ENCODE measurements around the gene CAMTA1.

The CAMTA1 gene

GRCh38 chr1:6757719-6758435 lies 27.4 kb upstream of the CAMTA1 start:
- Histone ChIP-seq H3K9ac (ENCODE audit: low read length) (no peak overlapping the region), H3K9me3 (ENCODE audit: control insufficient read depth, insufficient read depth, low read depth, low read length) (no peaks in the 10 kb centered on the region), H3K36me3 (ENCODE audit: control insufficient read depth, insufficient read depth, low read length) (no peaks in the 10 kb centered on the region), H3K4me1 (ENCODE audit: control insufficient read depth, insufficient read depth, low read length) (no peaks in the 10 kb centered on the region), H3K27me3 (ENCODE audit: control insufficient read depth, insufficient read depth, low read length) (no peaks in the 10 kb centered on the region), H3K27ac (ENCODE audit: low read depth, low read length) (no peak overlapping the region), H3K4me3 (ENCODE audit: low read depth, low read length) (no peak overlapping the region)

- Histone ChIP-seq H3K4me3 (ENCODE audit: low read depth, low read length) (no peak overlapping the region), H3K36me3 (ENCODE audit: control insufficient read depth, insufficient read depth, low read length) (no peaks in the 10 kb centered on the region), H3K27me3 (ENCODE audit: control insufficient read depth, insufficient read depth, low read length) (no peaks in the 10 kb centered on the region), H3K9me3 (ENCODE audit: control insufficient read depth, insufficient read depth, low read depth, low read length) (no peaks in the 10 kb centered on the region), H3K9ac (ENCODE audit: low read length) (no peak overlapping the region), H3K4me1 (ENCODE audit: control insufficient read depth, insufficient read depth, low read length) (no peaks in the 10 kb centered on the region), H3K27ac (ENCODE audit: low read depth, low read length) (no peak overlapping the region)
Measured at GRCh38 chr1:6761196-6761737, 24.0 kb upstream of the CAMTA1 start.

GRCh38 chr1:6762060-6762459 lies 23.2 kb upstream of the CAMTA1 start:
- Histone ChIP-seq H3K4me1 (ENCODE audit: control insufficient read depth, insufficient read depth, low read length) (no peaks in the 10 kb centered on the region), H3K4me3 (ENCODE audit: low read depth, low read length) (no peak overlapping the region), H3K27ac (ENCODE audit: low read depth, low read length) (no peak overlapping the region), H3K9me3 (ENCODE audit: control insufficient read depth, insufficient read depth, low read depth, low read length) (no peaks in the 10 kb centered on the region), H3K27me3 (ENCODE audit: control insufficient read depth, insufficient read depth, low read length) (no peaks in the 10 kb centered on the region), H3K9ac (ENCODE audit: low read length) (no peak overlapping the region), H3K36me3 (ENCODE audit: control insufficient read depth, insufficient read depth, low read length) (no peaks in the 10 kb centered on the region)

- Histone ChIP-seq H3K27ac (ENCODE audit: low read depth, low read length) (no peak overlapping the region), H3K36me3 (ENCODE audit: control insufficient read depth, insufficient read depth, low read length) (no peaks in the 10 kb centered on the region), H3K27me3 (ENCODE audit: control insufficient read depth, insufficient read depth, low read length) (no peaks in the 10 kb centered on the region), H3K4me3 (ENCODE audit: low read depth, low read length) (no peak overlapping the region), H3K9me3 (ENCODE audit: control insufficient read depth, insufficient read depth, low read depth, low read length) (0 out of 2 replicates have a peak, but pooled peaks cover under 1% of the 10 kb centered on the region), H3K4me1 (ENCODE audit: control insufficient read depth, insufficient read depth, low read length) (peaks cover 24% of the 10 kb centered on the region), H3K9ac (ENCODE audit: low read length) (no peak overlapping the region)
Measured at GRCh38 chr1:6770751-6771440, 14.4 kb upstream of the CAMTA1 start.

GRCh38 chr1:6771441-6771769 lies 13.8 kb upstream of the CAMTA1 start:
- no peaks in the 10 kb centered on the region for H3K36me3 ChIP-seq (ENCODE audit: control insufficient read depth, insufficient read depth, low read length)
- H3K9ac ChIP-seq (ENCODE audit: low read length) = no peak overlapping the region
- H3K4me3 ChIP-seq (ENCODE audit: low read depth, low read length) = no peak overlapping the region
- peaks cover 5% of the 10 kb centered on the region for H3K9me3 ChIP-seq (ENCODE audit: control insufficient read depth, insufficient read depth, low read depth, low read length)
- no peak overlapping the region for H3K27ac ChIP-seq (ENCODE audit: low read depth, low read length)
- H3K4me1 ChIP-seq (ENCODE audit: control insufficient read depth, insufficient read depth, low read length) = peaks cover 24% of the 10 kb centered on the region
- no peaks in the 10 kb centered on the region for H3K27me3 ChIP-seq (ENCODE audit: control insufficient read depth, insufficient read depth, low read length)

- H3K4me3 ChIP-seq (ENCODE audit: low read depth, low read length) = no peak overlapping the region
- H3K27me3 ChIP-seq (ENCODE audit: control insufficient read depth, insufficient read depth, low read length) = no peaks in the 10 kb centered on the region
- H3K27ac ChIP-seq (ENCODE audit: low read depth, low read length) = no peak overlapping the region
- no peak overlapping the region for H3K9ac ChIP-seq (ENCODE audit: low read length)
- no peaks in the 10 kb centered on the region for H3K36me3 ChIP-seq (ENCODE audit: control insufficient read depth, insufficient read depth, low read length)
- H3K9me3 ChIP-seq (ENCODE audit: control insufficient read depth, insufficient read depth, low read depth, low read length) = peaks cover 8% of the 10 kb centered on the region
- H3K4me1 ChIP-seq (ENCODE audit: control insufficient read depth, insufficient read depth, low read length) = peaks cover 24% of the 10 kb centered on the region
Measured at GRCh38 chr1:6774381-6774780, 10.9 kb upstream of the CAMTA1 start.

- H3K27me3 ChIP-seq (ENCODE audit: control insufficient read depth, insufficient read depth, low read length) = no peaks in the 10 kb centered on the region
- H3K27ac ChIP-seq (ENCODE audit: low read depth, low read length) = no peak overlapping the region
- H3K4me3 ChIP-seq (ENCODE audit: low read depth, low read length) = no peak overlapping the region
- H3K9ac ChIP-seq (ENCODE audit: low read length) = no peak overlapping the region
- peaks cover 8% of the 10 kb centered on the region for H3K9me3 ChIP-seq (ENCODE audit: control insufficient read depth, insufficient read depth, low read depth, low read length)
- H3K36me3 ChIP-seq (ENCODE audit: control insufficient read depth, insufficient read depth, low read length) = no peaks in the 10 kb centered on the region
- peaks cover 22% of the 10 kb centered on the region for H3K4me1 ChIP-seq (ENCODE audit: control insufficient read depth, insufficient read depth, low read length)
Measured at GRCh38 chr1:6775261-6776043, 9.8 kb upstream of the CAMTA1 start.

GRCh38 chr1:6776389-6776788 lies 8.9 kb upstream of the CAMTA1 start:
- no peak overlapping the region for H3K9ac ChIP-seq (ENCODE audit: low read length)
- no peak overlapping the region for H3K4me3 ChIP-seq (ENCODE audit: low read depth, low read length)
- peaks cover 8% of the 10 kb centered on the region for H3K9me3 ChIP-seq (ENCODE audit: control insufficient read depth, insufficient read depth, low read depth, low read length)
- no peak overlapping the region for H3K27ac ChIP-seq (ENCODE audit: low read depth, low read length)
- H3K27me3 ChIP-seq (ENCODE audit: control insufficient read depth, insufficient read depth, low read length) = no peaks in the 10 kb centered on the region
- H3K36me3 ChIP-seq (ENCODE audit: control insufficient read depth, insufficient read depth, low read length) = no peaks in the 10 kb centered on the region
- peaks cover 13% of the 10 kb centered on the region for H3K4me1 ChIP-seq (ENCODE audit: control insufficient read depth, insufficient read depth, low read length)

- peaks cover 8% of the 10 kb centered on the region for H3K4me1 ChIP-seq (ENCODE audit: control insufficient read depth, insufficient read depth, low read length)
Measured at GRCh38 chr1:6776895-6777294, 8.4 kb upstream of the CAMTA1 start.

GRCh38 chr1:6777813-6778212 lies 7.4 kb upstream of the CAMTA1 start:
- Histone ChIP-seq H3K27me3 (ENCODE audit: control insufficient read depth, insufficient read depth, low read length) (no peaks in the 10 kb centered on the region), H3K9me3 (ENCODE audit: control insufficient read depth, insufficient read depth, low read depth, low read length) (peaks cover 8% of the 10 kb centered on the region), H3K9ac (ENCODE audit: low read length) (no peak overlapping the region), H3K4me3 (ENCODE audit: low read depth, low read length) (no peak overlapping the region), H3K4me1 (ENCODE audit: control insufficient read depth, insufficient read depth, low read length) (no peaks in the 10 kb centered on the region), H3K27ac (ENCODE audit: low read depth, low read length) (no peak overlapping the region), H3K36me3 (ENCODE audit: control insufficient read depth, insufficient read depth, low read length) (no peaks in the 10 kb centered on the region)

More at GRCh38 chr1:6776895-6777294, 8.4 kb upstream of the CAMTA1 start:
- Histone ChIP-seq H3K27me3 (ENCODE audit: control insufficient read depth, insufficient read depth, low read length) (no peaks in the 10 kb centered on the region), H3K4me3 (ENCODE audit: low read depth, low read length) (no peak overlapping the region), H3K27ac (ENCODE audit: low read depth, low read length) (no peak overlapping the region), H3K9me3 (ENCODE audit: control insufficient read depth, insufficient read depth, low read depth, low read length) (peaks cover 8% of the 10 kb centered on the region), H3K36me3 (ENCODE audit: control insufficient read depth, insufficient read depth, low read length) (no peaks in the 10 kb centered on the region), H3K9ac (ENCODE audit: low read length) (no peak overlapping the region)
